Uterus (tissue), 4 donors: ENCODE measurements around the gene EXOSC1. TPM values are rescaled to one million over a fixed set of nuclear protein-coding genes. Genes with fewer than 3 reads are reported as not detected.

ENCODE experiments used
- DNase-seq, 2 donors: peaks; one replicate each; pipeline ENCODE4 v3.0.0-alpha.2; 2019 to 2020
- H3K27ac ChIP-seq, 2 donors: fragments of 200-600 bp; sonication (generic); 1 replicate in 1 of 2; 2 replicates in 1 of 2; pipeline ENCODE4 v1.5.1; 2016 to 2018
- H3K27me3 ChIP-seq, 2 donors: fragments of 200-600 bp; sonication (generic); one replicate each; pipeline ENCODE4 v1.5.1; 2018 to 2019; ENCODE audit warnings: control low read depth in 1 of 2
- H3K36me3 ChIP-seq, 2 donors: fragments of 200-600 bp; sonication (generic); one replicate each; pipeline ENCODE4 v1.5.1; 2019; ENCODE audit warnings: control low read depth in 1 of 2
- H3K4me1 ChIP-seq, 2 donors: fragments of 200-600 bp; sonication (generic); one replicate each; pipeline ENCODE4 v1.5.1; 2018 to 2019; ENCODE audit warnings: control low read depth in 1 of 2
- H3K4me3 ChIP-seq, 2 donors: fragments of 200-600 bp; sonication (generic); 1 replicate in 1 of 2; 2 replicates in 1 of 2; pipeline ENCODE4 v1.5.1; 2018 to 2019; ENCODE audit warnings: mild to moderate bottlenecking in 1 of 2
- H3K9me3 ChIP-seq, 2 donors: fragments of 200-600 bp; sonication (generic); one replicate each; pipeline ENCODE4 v1.5.1; 2019; ENCODE audit warnings: control low read depth in 1 of 2
- CTCF ChIP-seq, 4 experiments: fragments of 200-600 bp in 2 of 4; fragments of 450-650 bp in 2 of 4; sonication (generic) in 2 of 4; IDR thresholded peaks; one replicate each; pipeline ENCODE4 v1.5.1; 2016 to 2019; ENCODE audit warnings: antibody characterized with exemption in 4 of 4, mild to moderate bottlenecking in 2 of 4, moderate library complexity in 1 of 4
- POLR2A ChIP-seq, 2 donors: fragments of 450-650 bp; IDR thresholded peaks; one replicate each; pipeline ENCODE4 v1.6.1; 2016; ENCODE audit warnings: antibody characterized with exemption in 2 of 2, mild to moderate bottlenecking in 1 of 2, moderate library complexity in 1 of 2
- intact Hi-C: fragments of 100-400 bp; cut with DNase I; formaldehyde crosslinking; loops from one replicate; pipeline ENCODE4 v1.15.1; 2023; ENCODE audit warnings: low total_unique reads
- small RNA-seq: library from RNA; depleted of rRNA; stranded (forward); fragments of <200 nt; gene quantifications from one replicate; pipeline ENCODE3, GENCODE V24; 2016
- total RNA-seq, 4 donors: library from RNA; depleted of rRNA in 3 of 4; stranded (reverse); fragments of >200 nt in 3 of 4; gene quantifications; one replicate each; pipeline versions ENCODE4 v1.1.0 to v1.2.4, GENCODE V29; 2014 to 2023
- donor health status: DM: yes; HTN: yes; CAD: no.

Gene EXOSC1
- total RNA-seq, 4 donors from 2014 or later, result 26.7 to 349 (median 48.3) TPM

GRCh38 chr10:97396056-97396455, 49.8 kb downstream of the EXOSC1 start:
- TF ChIP-seq CTCF (IDR thresholded peaks at IDR 0.05) (no peak), POLR2A (IDR thresholded peaks at IDR 0.05) (no peak)
- DNase-seq, result no peak

GRCh38 chr10:97393034-97393573, 52.7 kb downstream of the EXOSC1 start:
- intact Hi-C loops, result no loop called here
- TF ChIP-seq POLR2A (IDR thresholded peaks at IDR 0.05) (no peak), CTCF (IDR thresholded peaks at IDR 0.05) (no peak)
- no peaks in the 10 kb centered on the region for H3K4me1 ChIP-seq
- no peak overlapping the region for H3K27ac ChIP-seq
- no peaks in the 10 kb centered on the region for H3K36me3 ChIP-seq
- no peaks in the 10 kb centered on the region for H3K27me3 ChIP-seq
- H3K4me3 ChIP-seq, result no peak overlapping the region
- H3K9me3 ChIP-seq, result no peaks in the 10 kb centered on the region
- DNase-seq, result no peak

More at GRCh38 chr10:97396056-97396455, 49.8 kb downstream of the EXOSC1 start:
- no peaks in the 10 kb centered on the region for H3K9me3 ChIP-seq
- no peak overlapping the region for H3K27ac ChIP-seq
- peaks cover 0 to 7% of the 10 kb centered on the region in 2 donors for H3K4me1 ChIP-seq
- H3K27me3 ChIP-seq, result no peaks in the 10 kb centered on the region
- H3K4me3 ChIP-seq, result no peak overlapping the region
- H3K36me3 ChIP-seq, result no peaks in the 10 kb centered on the region
- intact Hi-C loops, result no loop called here

- Histone ChIP-seq H3K4me1 (no peaks in the 10 kb centered on the region), H3K4me3 (no peak overlapping the region), H3K9me3 (no peaks in the 10 kb centered on the region), H3K36me3 (no peaks in the 10 kb centered on the region), H3K27me3 (no peaks in the 10 kb centered on the region), H3K27ac (no peak overlapping the region)
- intact Hi-C loops, result no loop called here
- DNase-seq, result no peak
- TF ChIP-seq CTCF (IDR thresholded peaks at IDR 0.05) (no peak), POLR2A (IDR thresholded peaks at IDR 0.05) (no peak)
Measured at GRCh38 chr10:97390091-97390490, 55.7 kb downstream of the EXOSC1 start.

GRCh38 chr10:97388152-97388551, 57.7 kb downstream of the EXOSC1 start:
- H3K27me3 ChIP-seq, result no peaks in the 10 kb centered on the region
- H3K36me3 ChIP-seq, result no peaks in the 10 kb centered on the region
- no peak for DNase-seq
- intact Hi-C loops, result no loop called here
- no peak for TF ChIP-seq POLR2A (IDR thresholded peaks at IDR 0.05)
- no peak for TF ChIP-seq CTCF (IDR thresholded peaks at IDR 0.05)
- no peaks in the 10 kb centered on the region for H3K9me3 ChIP-seq
- no peaks in the 10 kb centered on the region for H3K4me1 ChIP-seq
- H3K27ac ChIP-seq, result no peak overlapping the region
- no peak overlapping the region for H3K4me3 ChIP-seq

Small RNA genes lying within 50 kb of the gene (small RNA-seq; reads per million reads assigned to genes)
- gene RF00019, result not detected

Other genes with a start within 250 kb of the EXOSC1 start
- gene ARHGAP19, start 153.4 kb downstream of the EXOSC1 start, total RNA-seq, result 10 to 100 TPM in 3 of 4 donors, 1 to 10 TPM in 1; 5.3 to 25.8 (median 14.0) TPM
- 1 to 10 TPM; 1.8 to 6.9 (median 3.2) TPM for gene FRAT1, start 126.7 kb downstream of the EXOSC1 start, total RNA-seq
- gene FRAT2, start 111.3 kb downstream of the EXOSC1 start, total RNA-seq, result 10 to 100 TPM in 1 of 4 donors, 1 to 10 TPM in 3; 2.4 to 14.9 (median 4.8) TPM
- 10 to 100 TPM; 14.8 to 27.6 (median 25.0) TPM for gene RRP12, start 44.7 kb downstream of the EXOSC1 start, total RNA-seq
- 100 to 1,000 TPM; 106 to 142 (median 127) TPM for gene PGAM1, start 19.8 kb downstream of the EXOSC1 start, total RNA-seq
- 10 to 100 TPM in 2 of 4 donors, 1 to 10 TPM in 2; 1.8 to 31.8 (median 19.0) TPM for gene ZDHHC16, start 169 bp upstream of the EXOSC1 start, total RNA-seq
- gene MMS19, start 52.4 kb upstream of the EXOSC1 start, total RNA-seq, result 10 to 100 TPM; 44.6 to 87.7 (median 73.7) TPM
- gene UBTD1, start 52.9 kb upstream of the EXOSC1 start, total RNA-seq, result 10 to 100 TPM in 1 of 4 donors, 1 to 10 TPM in 2, under 1 TPM in 1; 0.29 to 25.9 (median 6.7) TPM
- under 1 TPM in 2 of 4 donors, not detected in 2; 0.43 to 0.48 TPM for gene ANKRD2, start 126.8 kb upstream of the EXOSC1 start, total RNA-seq
- gene HOGA1, start 138.4 kb upstream of the EXOSC1 start, total RNA-seq, result 1 to 10 TPM in 2 of 4 donors, under 1 TPM in 2; 0.26 to 2.5 (median 0.97) TPM
- not detected for gene C10orf62, start 143.7 kb upstream of the EXOSC1 start, total RNA-seq
- gene MORN4, start 187.5 kb upstream of the EXOSC1 start, total RNA-seq, result 10 to 100 TPM in 3 of 4 donors, 1 to 10 TPM in 1; 3.1 to 11.5 (median 10.8) TPM
- 10 to 100 TPM in 3 of 4 donors, 1 to 10 TPM in 1; 5.6 to 14.7 (median 11.9) TPM for gene PI4K2A, start 194.7 kb upstream of the EXOSC1 start, total RNA-seq
- gene AVPI1, start 241.2 kb upstream of the EXOSC1 start, total RNA-seq, result 10 to 100 TPM in 2 of 4 donors, 1 to 10 TPM in 1, under 1 TPM in 1; 0.51 to 15.1 (median 10.8) TPM